Measurements from ENCODE around the gene DUSP28. TPM values are rescaled to one million over a fixed set of nuclear protein-coding genes. Genes with fewer than 3 reads are reported as not detected.

The DUSP28 gene
- total and polyA plus RNA-seq, 2 of the 13 experiments (the other 11 are each of a cell fraction or from before 2014, with no cell fraction given), result 5.2 to 8.6 TPM

DNA sequence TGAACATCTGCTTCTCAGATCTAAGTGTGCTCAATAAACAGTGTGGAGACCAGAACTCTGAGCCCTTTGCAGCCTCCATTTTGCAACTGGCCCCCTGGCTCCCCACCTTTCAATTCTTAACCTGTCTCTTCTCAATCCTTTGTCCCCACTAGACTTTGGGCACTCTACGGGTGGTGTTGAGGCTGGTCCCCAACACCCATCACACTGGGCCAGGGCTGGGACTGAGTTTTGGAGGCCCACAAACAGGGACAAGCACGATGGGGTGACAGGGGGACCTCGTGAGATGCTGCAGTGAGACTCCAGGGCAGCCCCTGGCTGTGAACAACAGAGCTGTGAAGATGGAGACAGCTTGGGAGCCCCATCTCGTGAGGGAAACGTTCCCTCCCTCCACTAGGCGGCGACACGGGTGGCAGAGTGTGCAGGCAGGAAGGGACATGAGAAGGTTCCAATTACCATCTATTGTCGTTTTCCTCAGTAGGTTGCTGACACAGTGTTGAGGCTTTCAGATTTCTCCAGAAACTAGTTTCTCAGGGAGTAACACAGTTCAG lies 3.5 kb upstream of the DUSP28 start (continued):
- TF ChIP-seq, protein P1, sequence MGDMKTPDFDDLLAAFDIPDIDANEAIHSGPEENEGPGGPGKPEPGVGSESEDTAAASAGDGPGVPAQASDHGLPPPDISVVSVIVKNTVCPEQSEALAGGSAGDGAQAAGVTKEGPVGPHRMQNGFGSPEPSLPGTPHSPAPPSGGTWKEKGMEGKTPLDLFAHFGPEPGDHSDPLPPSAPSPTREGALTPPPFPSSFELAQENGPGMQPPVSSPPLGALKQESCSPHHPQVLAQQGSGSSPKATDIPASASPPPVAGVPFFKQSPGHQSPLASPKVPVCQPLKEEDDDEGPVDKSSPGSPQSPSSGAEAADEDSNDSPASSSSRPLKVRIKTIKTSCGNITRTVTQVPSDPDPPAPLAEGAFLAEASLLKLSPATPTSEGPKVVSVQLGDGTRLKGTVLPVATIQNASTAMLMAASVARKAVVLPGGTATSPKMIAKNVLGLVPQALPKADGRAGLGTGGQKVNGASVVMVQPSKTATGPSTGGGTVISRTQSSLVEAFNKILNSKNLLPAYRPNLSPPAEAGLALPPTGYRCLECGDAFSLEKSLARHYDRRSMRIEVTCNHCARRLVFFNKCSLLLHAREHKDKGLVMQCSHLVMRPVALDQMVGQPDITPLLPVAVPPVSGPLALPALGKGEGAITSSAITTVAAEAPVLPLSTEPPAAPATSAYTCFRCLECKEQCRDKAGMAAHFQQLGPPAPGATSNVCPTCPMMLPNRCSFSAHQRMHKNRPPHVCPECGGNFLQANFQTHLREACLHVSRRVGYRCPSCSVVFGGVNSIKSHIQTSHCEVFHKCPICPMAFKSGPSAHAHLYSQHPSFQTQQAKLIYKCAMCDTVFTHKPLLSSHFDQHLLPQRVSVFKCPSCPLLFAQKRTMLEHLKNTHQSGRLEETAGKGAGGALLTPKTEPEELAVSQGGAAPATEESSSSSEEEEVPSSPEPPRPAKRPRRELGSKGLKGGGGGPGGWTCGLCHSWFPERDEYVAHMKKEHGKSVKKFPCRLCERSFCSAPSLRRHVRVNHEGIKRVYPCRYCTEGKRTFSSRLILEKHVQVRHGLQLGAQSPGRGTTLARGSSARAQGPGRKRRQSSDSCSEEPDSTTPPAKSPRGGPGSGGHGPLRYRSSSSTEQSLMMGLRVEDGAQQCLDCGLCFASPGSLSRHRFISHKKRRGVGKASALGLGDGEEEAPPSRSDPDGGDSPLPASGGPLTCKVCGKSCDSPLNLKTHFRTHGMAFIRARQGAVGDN (CRISPR knock-in tag; IDR thresholded peaks at IDR 0.05), result peak; percentile 32; the same call in 1 of the 2 replicates
- peak; percentile 15 for TF ChIP-seq YY1 (IDR thresholded peaks at IDR 0.05; ENCODE audit: insufficient read depth, insufficient replicate concordance, low read depth, low read length)
- TF ChIP-seq, protein P2, sequence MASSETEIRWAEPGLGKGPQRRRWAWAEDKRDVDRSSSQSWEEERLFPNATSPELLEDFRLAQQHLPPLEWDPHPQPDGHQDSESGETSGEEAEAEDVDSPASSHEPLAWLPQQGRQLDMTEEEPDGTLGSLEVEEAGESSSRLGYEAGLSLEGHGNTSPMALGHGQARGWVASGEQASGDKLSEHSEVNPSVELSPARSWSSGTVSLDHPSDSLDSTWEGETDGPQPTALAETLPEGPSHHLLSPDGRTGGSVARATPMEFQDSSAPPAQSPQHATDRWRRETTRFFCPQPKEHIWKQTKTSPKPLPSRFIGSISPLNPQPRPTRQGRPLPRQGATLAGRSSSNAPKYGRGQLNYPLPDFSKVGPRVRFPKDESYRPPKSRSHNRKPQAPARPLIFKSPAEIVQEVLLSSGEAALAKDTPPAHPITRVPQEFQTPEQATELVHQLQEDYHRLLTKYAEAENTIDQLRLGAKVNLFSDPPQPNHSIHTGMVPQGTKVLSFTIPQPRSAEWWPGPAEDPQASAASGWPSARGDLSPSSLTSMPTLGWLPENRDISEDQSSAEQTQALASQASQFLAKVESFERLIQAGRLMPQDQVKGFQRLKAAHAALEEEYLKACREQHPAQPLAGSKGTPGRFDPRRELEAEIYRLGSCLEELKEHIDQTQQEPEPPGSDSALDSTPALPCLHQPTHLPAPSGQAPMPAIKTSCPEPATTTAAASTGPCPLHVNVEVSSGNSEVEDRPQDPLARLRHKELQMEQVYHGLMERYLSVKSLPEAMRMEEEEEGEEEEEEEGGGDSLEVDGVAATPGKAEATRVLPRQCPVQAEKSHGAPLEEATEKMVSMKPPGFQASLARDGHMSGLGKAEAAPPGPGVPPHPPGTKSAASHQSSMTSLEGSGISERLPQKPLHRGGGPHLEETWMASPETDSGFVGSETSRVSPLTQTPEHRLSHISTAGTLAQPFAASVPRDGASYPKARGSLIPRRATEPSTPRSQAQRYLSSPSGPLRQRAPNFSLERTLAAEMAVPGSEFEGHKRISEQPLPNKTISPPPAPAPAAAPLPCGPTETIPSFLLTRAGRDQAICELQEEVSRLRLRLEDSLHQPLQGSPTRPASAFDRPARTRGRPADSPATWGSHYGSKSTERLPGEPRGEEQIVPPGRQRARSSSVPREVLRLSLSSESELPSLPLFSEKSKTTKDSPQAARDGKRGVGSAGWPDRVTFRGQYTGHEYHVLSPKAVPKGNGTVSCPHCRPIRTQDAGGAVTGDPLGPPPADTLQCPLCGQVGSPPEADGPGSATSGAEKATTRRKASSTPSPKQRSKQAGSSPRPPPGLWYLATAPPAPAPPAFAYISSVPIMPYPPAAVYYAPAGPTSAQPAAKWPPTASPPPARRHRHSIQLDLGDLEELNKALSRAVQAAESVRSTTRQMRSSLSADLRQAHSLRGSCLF (CRISPR knock-in tag; IDR thresholded peaks at IDR 0.05; ENCODE audit: borderline replicate concordance), result no peak
- no peak for TF ChIP-seq ZBTB42 (CRISPR knock-in tag; IDR thresholded peaks at IDR 0.05)
- TF ChIP-seq MZF1 (CRISPR knock-in tag; IDR thresholded peaks at IDR 0.05; ENCODE audit: borderline replicate concordance), result no peak
- TF ChIP-seq, protein P3, sequence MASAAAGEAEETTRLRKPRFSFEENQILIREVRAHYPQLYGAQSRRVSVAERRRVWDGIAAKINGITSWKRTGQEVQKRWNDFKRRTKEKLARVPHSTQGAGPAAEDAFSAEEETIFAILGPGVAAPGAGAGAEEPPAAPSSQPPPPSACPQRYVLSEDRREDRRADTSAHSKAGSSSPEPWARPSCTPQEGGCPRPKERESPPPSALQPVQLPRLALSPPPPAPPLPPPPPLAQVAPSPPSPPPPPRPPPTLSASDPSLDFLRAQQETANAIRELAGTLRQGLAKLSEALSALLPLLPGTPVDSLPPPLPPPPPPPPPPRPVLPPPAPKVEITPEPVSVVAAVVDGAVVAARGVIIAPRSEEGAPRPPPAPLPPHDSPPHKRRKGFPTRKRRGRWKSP (CRISPR knock-in tag; IDR thresholded peaks at IDR 0.05), result no peak
- TF ChIP-seq ZNF260 (CRISPR knock-in tag; IDR thresholded peaks at IDR 0.05; ENCODE audit: borderline replicate concordance, low read depth), result no peak
- TF ChIP-seq ETV5 (CRISPR knock-in tag; IDR thresholded peaks at IDR 0.05; ENCODE audit: borderline replicate concordance), result no peak
- no peak for TF ChIP-seq NPAS2 (CRISPR knock-in tag; IDR thresholded peaks at IDR 0.05; ENCODE audit: borderline replicate concordance)
- TF ChIP-seq, protein P4, sequence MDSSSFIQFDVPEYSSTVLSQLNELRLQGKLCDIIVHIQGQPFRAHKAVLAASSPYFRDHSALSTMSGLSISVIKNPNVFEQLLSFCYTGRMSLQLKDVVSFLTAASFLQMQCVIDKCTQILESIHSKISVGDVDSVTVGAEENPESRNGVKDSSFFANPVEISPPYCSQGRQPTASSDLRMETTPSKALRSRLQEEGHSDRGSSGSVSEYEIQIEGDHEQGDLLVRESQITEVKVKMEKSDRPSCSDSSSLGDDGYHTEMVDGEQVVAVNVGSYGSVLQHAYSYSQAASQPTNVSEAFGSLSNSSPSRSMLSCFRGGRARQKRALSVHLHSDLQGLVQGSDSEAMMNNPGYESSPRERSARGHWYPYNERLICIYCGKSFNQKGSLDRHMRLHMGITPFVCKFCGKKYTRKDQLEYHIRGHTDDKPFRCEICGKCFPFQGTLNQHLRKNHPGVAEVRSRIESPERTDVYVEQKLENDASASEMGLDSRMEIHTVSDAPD (CRISPR knock-in tag; IDR thresholded peaks at IDR 0.05), result no peak
- TF ChIP-seq, protein P5, sequence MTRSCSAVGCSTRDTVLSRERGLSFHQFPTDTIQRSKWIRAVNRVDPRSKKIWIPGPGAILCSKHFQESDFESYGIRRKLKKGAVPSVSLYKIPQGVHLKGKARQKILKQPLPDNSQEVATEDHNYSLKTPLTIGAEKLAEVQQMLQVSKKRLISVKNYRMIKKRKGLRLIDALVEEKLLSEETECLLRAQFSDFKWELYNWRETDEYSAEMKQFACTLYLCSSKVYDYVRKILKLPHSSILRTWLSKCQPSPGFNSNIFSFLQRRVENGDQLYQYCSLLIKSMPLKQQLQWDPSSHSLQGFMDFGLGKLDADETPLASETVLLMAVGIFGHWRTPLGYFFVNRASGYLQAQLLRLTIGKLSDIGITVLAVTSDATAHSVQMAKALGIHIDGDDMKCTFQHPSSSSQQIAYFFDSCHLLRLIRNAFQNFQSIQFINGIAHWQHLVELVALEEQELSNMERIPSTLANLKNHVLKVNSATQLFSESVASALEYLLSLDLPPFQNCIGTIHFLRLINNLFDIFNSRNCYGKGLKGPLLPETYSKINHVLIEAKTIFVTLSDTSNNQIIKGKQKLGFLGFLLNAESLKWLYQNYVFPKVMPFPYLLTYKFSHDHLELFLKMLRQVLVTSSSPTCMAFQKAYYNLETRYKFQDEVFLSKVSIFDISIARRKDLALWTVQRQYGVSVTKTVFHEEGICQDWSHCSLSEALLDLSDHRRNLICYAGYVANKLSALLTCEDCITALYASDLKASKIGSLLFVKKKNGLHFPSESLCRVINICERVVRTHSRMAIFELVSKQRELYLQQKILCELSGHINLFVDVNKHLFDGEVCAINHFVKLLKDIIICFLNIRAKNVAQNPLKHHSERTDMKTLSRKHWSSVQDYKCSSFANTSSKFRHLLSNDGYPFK (CRISPR knock-in tag; IDR thresholded peaks at IDR 0.05; ENCODE audit: borderline replicate concordance), result 0 out of 2 replicates have a peak, but pooled peaks have one; percentile 20
- peak; percentile 40; the same call in 1 of the 2 replicates for TF ChIP-seq ZMYM4 (CRISPR knock-in tag; IDR thresholded peaks at IDR 0.05)
- no peak for TF ChIP-seq HCFC1 (IDR thresholded peaks at IDR 0.05; ENCODE audit: low read depth, low read length)
